ENCODE data around the gene C11orf68. TPM values are rescaled to one million over a fixed set of nuclear protein-coding genes. Genes with fewer than 3 reads are reported as not detected.

Gene C11orf68
- total and polyA plus RNA-seq, 9 of the 15 experiments (the other 6 are each of a cell fraction or from before 2014, with no cell fraction given) = 3.6 to 35.9 (median 12.8) TPM

DNA sequence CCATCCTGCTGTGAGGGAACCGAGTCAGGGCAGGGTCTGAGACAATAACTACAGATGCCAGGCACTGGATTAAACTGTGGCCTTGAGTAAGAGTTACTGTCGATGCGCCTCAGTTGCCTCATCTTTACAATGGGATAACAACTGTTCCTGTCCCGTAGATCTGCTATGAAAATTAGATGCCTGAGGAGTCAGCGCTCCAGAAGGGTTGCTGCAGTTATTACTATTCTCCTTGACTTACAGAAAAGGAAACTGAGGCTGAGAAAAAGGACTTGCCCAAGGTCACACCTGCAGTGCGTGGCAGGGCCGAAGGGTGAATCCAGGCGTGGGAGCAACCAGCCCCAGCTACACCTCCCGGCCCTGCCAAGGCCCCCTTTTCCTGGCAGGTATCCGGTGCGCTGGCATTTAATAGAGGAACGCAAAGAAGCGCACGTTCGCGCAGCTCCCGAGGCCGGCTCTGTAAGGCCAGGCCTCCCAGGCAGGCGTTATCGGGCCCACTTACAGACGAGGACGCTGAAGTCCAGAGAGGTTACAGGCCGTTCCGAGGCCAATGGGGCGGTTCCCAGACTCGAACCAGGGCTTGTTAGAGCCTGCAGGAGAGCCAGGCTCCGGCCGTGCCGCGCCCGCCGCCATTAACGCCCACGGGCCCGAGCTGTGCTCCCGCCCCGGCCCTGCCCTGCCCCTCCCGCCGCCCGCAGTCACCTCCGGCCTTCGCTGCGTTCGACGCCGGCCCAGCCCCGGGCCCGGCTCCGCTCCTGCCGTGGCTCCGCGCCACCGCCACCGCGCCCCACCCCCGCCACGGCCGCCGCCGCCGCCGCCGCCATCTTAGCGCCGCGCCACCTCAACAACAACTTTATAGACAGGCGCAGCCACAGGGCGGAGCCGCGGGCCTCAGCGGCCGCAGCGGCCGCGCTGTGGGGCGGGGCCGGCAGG lies at the start of gene C11orf68 (continued):
- TF ChIP-seq FOXO4 (CRISPR knock-in tag; IDR thresholded peaks at IDR 0.05) = no peak
- TF ChIP-seq BRF1 (IDR thresholded peaks at IDR 0.05; ENCODE audit: borderline replicate concordance, extremely low read depth, insufficient read length) = no peak
- TF ChIP-seq, protein P1, sequence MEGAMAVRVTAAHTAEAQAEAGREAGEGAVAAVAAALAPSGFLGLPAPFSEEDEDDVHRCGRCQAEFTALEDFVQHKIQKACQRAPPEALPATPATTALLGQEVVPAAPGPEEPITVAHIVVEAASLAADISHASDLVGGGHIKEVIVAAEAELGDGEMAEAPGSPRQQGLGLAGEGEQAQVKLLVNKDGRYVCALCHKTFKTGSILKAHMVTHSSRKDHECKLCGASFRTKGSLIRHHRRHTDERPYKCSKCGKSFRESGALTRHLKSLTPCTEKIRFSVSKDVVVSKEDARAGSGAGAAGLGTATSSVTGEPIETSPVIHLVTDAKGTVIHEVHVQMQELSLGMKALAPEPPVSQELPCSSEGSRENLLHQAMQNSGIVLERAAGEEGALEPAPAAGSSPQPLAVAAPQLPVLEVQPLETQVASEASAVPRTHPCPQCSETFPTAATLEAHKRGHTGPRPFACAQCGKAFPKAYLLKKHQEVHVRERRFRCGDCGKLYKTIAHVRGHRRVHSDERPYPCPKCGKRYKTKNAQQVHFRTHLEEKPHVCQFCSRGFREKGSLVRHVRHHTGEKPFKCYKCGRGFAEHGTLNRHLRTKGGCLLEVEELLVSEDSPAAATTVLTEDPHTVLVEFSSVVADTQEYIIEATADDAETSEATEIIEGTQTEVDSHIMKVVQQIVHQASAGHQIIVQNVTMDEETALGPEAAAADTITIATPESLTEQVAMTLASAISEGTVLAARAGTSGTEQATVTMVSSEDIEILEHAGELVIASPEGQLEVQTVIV (CRISPR knock-in tag; IDR thresholded peaks at IDR 0.05; ENCODE audit: borderline replicate concordance) = no peak
- TF ChIP-seq MXI1 (IDR thresholded peaks at IDR 0.05; ENCODE audit: low read depth, low read length) = no peak
- TF ChIP-seq, protein P2, sequence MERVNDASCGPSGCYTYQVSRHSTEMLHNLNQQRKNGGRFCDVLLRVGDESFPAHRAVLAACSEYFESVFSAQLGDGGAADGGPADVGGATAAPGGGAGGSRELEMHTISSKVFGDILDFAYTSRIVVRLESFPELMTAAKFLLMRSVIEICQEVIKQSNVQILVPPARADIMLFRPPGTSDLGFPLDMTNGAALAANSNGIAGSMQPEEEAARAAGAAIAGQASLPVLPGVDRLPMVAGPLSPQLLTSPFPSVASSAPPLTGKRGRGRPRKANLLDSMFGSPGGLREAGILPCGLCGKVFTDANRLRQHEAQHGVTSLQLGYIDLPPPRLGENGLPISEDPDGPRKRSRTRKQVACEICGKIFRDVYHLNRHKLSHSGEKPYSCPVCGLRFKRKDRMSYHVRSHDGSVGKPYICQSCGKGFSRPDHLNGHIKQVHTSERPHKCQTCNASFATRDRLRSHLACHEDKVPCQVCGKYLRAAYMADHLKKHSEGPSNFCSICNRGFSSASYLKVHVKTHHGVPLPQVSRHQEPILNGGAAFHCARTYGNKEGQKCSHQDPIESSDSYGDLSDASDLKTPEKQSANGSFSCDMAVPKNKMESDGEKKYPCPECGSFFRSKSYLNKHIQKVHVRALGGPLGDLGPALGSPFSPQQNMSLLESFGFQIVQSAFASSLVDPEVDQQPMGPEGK (CRISPR knock-in tag; IDR thresholded peaks at IDR 0.05; ENCODE audit: borderline replicate concordance) = no peak
- no peak for TF ChIP-seq ZNF133 (CRISPR knock-in tag; IDR thresholded peaks at IDR 0.05)
- no peak for TF ChIP-seq ZNF551 (CRISPR knock-in tag; IDR thresholded peaks at IDR 0.05)
- TF ChIP-seq RBFOX2 (IDR thresholded peaks at IDR 0.05; ENCODE audit: low read depth, low read length) = peak; percentile 84
- no peak for TF ChIP-seq GATAD2B (IDR thresholded peaks at IDR 0.05; ENCODE audit: borderline replicate concordance)
- no peak for TF ChIP-seq POLR2B (IDR thresholded peaks at IDR 0.05; ENCODE audit: low read depth, partially characterized antibody)
- no peak for TF ChIP-seq ILK (tag; IDR thresholded peaks at IDR 0.05; ENCODE audit: borderline replicate concordance, low read depth)
- no peak for TF ChIP-seq KLF1 (tag; IDR thresholded peaks at IDR 0.05)
- 0 out of 6 replicates have a peak, but pooled peaks of 1 of the 3 experiments have one; percentile 2 for TF ChIP-seq CTCF (IDR thresholded peaks at IDR 0.05 in 2 of 3, conservative IDR thresholded peaks at IDR 0.05 in 1 of 3; ENCODE audit: insufficient read depth in 2 of 3, low read depth in 1 of 3, low read length in 3 of 3)
- TF ChIP-seq RAD21 (CRISPR knock-in tag; conservative IDR thresholded peaks at IDR 0.05 in 1 of 2, IDR thresholded peaks at IDR 0.05 in 1 of 2) = no peak
- TF ChIP-seq KLF16 (IDR thresholded peaks at IDR 0.05) = no peak
- TF ChIP-seq ARHGAP35 (IDR thresholded peaks at IDR 0.05; ENCODE audit: partially characterized antibody) = no peak
- TF ChIP-seq, protein P3, sequence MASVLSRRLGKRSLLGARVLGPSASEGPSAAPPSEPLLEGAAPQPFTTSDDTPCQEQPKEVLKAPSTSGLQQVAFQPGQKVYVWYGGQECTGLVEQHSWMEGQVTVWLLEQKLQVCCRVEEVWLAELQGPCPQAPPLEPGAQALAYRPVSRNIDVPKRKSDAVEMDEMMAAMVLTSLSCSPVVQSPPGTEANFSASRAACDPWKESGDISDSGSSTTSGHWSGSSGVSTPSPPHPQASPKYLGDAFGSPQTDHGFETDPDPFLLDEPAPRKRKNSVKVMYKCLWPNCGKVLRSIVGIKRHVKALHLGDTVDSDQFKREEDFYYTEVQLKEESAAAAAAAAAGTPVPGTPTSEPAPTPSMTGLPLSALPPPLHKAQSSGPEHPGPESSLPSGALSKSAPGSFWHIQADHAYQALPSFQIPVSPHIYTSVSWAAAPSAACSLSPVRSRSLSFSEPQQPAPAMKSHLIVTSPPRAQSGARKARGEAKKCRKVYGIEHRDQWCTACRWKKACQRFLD (CRISPR knock-in tag; IDR thresholded peaks at IDR 0.05) = no peak
